ENCODE measurements around the gene GC.

Gene GC

DNA sequence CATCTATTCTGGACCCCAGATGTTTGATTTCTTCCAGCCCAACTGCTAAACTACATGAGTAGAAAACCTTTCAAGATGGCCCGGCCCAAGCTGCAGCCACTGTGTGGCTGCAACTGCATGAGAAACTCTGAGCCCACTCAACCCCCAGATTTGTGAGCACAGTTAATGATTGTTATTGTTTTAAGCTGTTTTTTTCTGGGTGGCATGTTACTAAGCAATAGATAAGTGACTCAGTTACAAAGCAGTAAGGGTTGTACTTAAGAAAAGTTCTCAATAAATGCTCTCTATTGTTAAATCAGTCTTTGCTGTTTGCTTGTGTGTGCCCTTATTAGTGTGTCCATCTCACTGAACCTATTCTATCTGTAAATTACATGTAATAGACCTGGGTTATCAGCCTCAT, 51.8 kb downstream of the GC start:
- no peak overlapping the region for H3K27ac ChIP-seq

DNA sequence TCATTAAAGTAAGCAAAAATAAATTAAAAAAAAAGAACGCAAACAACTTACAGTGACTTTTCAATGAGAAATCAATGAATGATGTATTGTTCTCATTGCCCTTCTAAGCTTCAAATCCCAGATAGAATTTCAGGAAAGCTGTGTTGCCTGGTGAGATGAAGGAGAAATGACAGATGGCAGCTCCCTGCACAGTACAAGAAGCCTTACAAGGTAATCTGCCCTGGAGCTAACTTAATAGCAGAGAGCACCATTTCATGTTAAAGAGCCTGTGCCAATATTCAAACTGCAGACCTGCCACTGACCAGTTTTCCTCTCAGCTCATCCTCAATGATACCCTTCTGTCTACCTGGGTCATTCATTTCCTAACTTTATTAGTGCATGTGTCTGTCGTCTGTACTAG, 54.0 kb downstream of the GC start:
- TF ChIP-seq ZFX (IDR thresholded peaks at IDR 0.05) = no peak
- TF ChIP-seq, protein P1, sequence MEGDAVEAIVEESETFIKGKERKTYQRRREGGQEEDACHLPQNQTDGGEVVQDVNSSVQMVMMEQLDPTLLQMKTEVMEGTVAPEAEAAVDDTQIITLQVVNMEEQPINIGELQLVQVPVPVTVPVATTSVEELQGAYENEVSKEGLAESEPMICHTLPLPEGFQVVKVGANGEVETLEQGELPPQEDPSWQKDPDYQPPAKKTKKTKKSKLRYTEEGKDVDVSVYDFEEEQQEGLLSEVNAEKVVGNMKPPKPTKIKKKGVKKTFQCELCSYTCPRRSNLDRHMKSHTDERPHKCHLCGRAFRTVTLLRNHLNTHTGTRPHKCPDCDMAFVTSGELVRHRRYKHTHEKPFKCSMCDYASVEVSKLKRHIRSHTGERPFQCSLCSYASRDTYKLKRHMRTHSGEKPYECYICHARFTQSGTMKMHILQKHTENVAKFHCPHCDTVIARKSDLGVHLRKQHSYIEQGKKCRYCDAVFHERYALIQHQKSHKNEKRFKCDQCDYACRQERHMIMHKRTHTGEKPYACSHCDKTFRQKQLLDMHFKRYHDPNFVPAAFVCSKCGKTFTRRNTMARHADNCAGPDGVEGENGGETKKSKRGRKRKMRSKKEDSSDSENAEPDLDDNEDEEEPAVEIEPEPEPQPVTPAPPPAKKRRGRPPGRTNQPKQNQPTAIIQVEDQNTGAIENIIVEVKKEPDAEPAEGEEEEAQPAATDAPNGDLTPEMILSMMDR (conservative IDR thresholded peaks at IDR 0.05) = no peak
- no peak overlapping the region for H3K27ac ChIP-seq

More for the DNA sequence above, 51.8 kb downstream of the GC start:
- TF ChIP-seq, protein P1 (conservative IDR thresholded peaks at IDR 0.05) = no peak
- no peak for TF ChIP-seq ZFX (IDR thresholded peaks at IDR 0.05)

DNA sequence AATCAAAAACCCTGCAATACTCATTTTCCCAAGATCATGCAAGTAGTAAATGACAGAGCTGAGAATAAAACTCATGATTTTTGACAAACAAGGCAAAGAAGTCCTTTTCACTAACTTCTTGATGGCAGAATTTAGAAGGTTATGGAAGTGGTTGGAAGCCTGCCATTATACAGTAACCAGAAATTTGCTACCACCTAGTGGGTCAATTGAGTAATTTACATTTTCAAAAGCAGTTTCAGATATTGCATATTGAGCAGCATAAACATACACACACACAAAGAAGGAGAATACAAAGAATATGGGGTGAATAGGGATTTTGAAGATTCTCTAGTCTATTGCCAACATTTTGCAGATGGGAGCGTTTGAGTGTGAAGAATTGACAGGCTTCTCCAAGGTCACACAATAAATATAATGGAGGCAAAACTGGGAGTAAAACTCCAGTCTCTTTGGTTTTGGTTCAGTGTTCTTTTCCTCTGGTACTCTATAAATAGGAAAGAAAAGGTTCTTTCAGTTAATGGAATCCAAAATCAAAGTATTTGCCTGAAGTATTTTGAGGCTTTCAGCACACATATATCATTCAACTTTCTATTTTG, 70.2 kb downstream of the GC start:
- H3K27ac ChIP-seq = no peak overlapping the region
- TF ChIP-seq ZFX (IDR thresholded peaks at IDR 0.05) = no peak
- TF ChIP-seq, protein P1 (conservative IDR thresholded peaks at IDR 0.05) = peak; percentile 73

DNA sequence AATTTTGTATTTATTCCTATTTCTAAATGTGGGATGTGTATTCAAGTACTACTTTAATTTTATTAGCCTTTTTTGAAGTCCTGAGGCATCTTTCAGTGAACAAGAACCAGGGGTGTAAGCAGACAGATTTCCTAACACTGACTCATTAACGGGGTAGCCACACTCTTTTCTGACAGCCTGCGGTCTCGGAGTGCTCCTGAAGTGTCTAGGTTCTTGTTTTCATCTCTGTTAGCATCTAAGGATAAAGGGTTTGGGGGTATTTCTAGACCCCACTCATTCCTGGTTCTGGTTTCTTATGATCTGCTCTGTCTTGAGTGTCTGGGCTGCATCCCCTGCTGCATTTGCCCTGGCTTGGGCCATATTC, 71.9 kb downstream of the GC start:
- no peak for TF ChIP-seq ZFX (IDR thresholded peaks at IDR 0.05)
- TF ChIP-seq, protein P1 (conservative IDR thresholded peaks at IDR 0.05) = no peak

DNA sequence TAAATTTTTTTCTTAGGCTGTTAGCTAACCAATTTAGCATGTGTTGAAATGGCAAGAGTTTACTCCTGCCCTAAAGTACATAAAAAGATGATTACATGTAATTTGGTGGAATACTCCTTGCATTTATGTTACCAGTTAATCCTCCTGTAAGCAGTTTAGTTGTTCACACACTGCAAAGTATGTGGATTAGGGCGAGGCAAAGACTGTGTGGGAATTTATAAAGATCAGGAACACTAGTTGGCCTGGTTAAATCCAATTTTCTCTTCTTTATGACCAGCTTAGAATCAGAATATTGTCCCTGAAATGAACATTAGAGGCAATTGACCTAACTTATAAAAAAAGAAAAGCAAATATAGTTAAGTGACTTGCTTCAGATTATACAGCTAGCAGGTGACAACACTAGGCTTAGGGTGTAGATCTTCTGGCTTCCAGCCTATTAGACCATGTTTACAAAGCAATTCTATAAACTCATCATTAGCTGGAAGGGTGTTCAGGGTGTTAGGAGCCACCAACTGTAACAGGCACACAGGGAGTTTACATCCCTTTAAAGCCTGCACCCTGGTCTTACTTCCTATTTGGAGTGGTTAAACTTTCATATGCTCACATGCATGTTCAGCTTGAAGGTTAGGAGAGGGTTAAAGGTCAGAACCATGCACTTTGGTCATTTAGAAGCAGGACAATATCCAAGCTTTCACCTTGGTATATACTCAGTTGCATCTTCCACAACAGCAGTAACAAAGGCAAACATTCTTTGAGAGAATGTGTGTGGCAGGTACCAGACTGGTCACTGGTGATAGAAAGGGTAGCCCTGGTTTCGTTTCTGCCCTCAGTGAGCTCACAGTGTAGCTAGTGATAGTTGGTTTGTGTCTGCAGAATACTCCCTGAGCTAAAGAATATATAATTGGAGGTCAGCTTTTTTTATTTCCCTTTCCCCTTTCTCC, 72.6 kb downstream of the GC start:
- H3K27ac ChIP-seq = no peak overlapping the region
- no peak for TF ChIP-seq ZFX (IDR thresholded peaks at IDR 0.05)
- TF ChIP-seq, protein P1 (conservative IDR thresholded peaks at IDR 0.05) = no peak

More for the DNA sequence above, 71.9 kb downstream of the GC start:
- H3K27ac ChIP-seq = no peak overlapping the region

DNA sequence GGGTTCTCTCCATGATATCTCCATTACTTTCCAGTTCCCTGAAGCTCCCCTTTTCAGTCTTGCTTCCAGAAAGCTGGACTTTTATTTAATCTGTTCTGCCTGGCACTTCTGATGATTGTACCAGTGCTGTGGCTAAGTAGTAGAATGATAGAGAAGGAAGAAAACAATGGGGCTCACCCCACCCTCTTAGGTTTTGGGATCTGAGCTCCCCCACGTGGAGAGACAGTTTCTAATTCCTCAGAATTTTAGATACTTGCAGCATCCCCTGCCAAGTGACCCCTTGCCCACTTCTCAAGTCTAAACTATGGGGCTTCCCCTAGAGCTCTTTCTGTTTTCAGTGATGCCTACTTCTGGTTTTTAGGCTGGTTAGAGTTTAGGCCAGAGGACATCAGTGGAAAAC, 73.9 kb downstream of the GC start:
- no peak overlapping the region for H3K27ac ChIP-seq
- TF ChIP-seq, protein P1 (conservative IDR thresholded peaks at IDR 0.05) = peak; percentile 32
- no peak for TF ChIP-seq ZFX (IDR thresholded peaks at IDR 0.05)

DNA sequence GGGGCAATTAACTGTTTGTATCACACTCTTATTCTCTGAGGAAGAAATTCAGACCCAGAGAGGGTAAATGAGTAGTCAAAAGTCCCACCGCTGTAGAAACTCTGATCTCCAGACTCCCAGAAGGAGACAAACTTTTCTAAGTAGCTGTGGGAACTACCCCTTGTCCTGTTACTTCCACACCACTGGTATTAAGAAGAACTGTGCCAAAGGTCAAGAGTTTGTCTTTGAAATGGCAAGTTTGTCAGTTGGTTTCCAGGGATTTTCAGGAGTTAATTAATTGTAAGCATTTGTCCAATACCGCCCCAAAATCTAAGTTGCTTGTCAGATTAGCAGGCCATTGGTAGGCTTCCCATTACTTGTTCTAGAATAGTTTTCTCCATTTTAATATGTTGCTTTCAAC, 85.7 kb downstream of the GC start:
- no peak for TF ChIP-seq ZFX (IDR thresholded peaks at IDR 0.05)
- TF ChIP-seq, protein P1 (conservative IDR thresholded peaks at IDR 0.05) = no peak
- H3K27ac ChIP-seq = no peak overlapping the region
